GM20431 (cell line): ENCODE data around the gene DUSP2.
"Not testable (repeated sequence)": the region's sequence is repeated elsewhere in the genome, so short reads cannot be mapped to it uniquely, and the experiment has no call there.

ENCODE experiments used
- in situ Hi-C: fragments of 300-500 bp; cut with MseI, MboI; formaldehyde crosslinking; loops from one replicate; pipeline ENCODE4 v1.15.0; 2020; ENCODE audit warnings: low sequenced_read_pairs; ENCODE audit not compliant: unreplicated experiment

DUSP2 gene

GRCh38 chr2:96164459-96165184, 19.4 kb upstream of the DUSP2 start:
- in situ Hi-C loops = no loop called here

GRCh38 chr2:96163768-96164429, 18.7 kb upstream of the DUSP2 start:
- in situ Hi-C loops = no loop called here

GRCh38 chr2:96163415-96163767, 18.2 kb upstream of the DUSP2 start:
- in situ Hi-C loops = no loop called here

- in situ Hi-C loops = no loop called here
These were observed 16.7 kb upstream of the DUSP2 start for GRCh38 chr2:96161898-96162297.

GRCh38 chr2:96160366-96160765, 15.1 kb upstream of the DUSP2 start:
- in situ Hi-C loops = not testable (repeated sequence)

GRCh38 chr2:96159084-96159830, 14.0 kb upstream of the DUSP2 start:
- in situ Hi-C loops = no loop called here

GRCh38 chr2:96158554-96158940, 13.3 kb upstream of the DUSP2 start:
- in situ Hi-C loops = no loop called here

GRCh38 chr2:96157649-96158553, 12.7 kb upstream of the DUSP2 start:
- in situ Hi-C loops = no loop called here

- in situ Hi-C loops = no loop called here
These were observed 11.8 kb upstream of the DUSP2 start for GRCh38 chr2:96156926-96157648.

- in situ Hi-C loops = no loop called here
These were observed 11.0 kb upstream of the DUSP2 start for GRCh38 chr2:96156011-96156820.

- in situ Hi-C loops = no loop called here
These were observed 9.5 kb upstream of the DUSP2 start for GRCh38 chr2:96154506-96155380.

GRCh38 chr2:96153991-96154431, 8.8 kb upstream of the DUSP2 start:
- in situ Hi-C loops = no loop called here

GRCh38 chr2:96153291-96153713, 8.1 kb upstream of the DUSP2 start:
- in situ Hi-C loops = no loop called here

GRCh38 chr2:96152304-96153161, 7.3 kb upstream of the DUSP2 start:
- in situ Hi-C loops = no loop called here

GRCh38 chr2:96151595-96152303, 6.5 kb upstream of the DUSP2 start:
- in situ Hi-C loops = no loop called here
